K562 (cell line): Measurements from ENCODE around the gene FAM120B. TPM values are rescaled to one million over a fixed set of nuclear protein-coding genes. Genes with fewer than 3 reads are reported as not detected.

ENCODE experiments used
- CREB3 ChIP-seq: fragments of 450-650 bp; conservative IDR thresholded peaks from 2 replicates; pipeline ENCODE4 v1.6.1; 2016; ENCODE audit warnings: missing genetic modification characterization, low read depth, mild to moderate bottlenecking, missing compliant biosample characterization, moderate library complexity
- HMG20B ChIP-seq: fragments of 250-450 bp; sonication (Bioruptor Pico); IDR thresholded peaks from 2 replicates; pipeline ENCODE4 v1.5.0; 2021; ENCODE audit warnings: mild to moderate bottlenecking
- LCOR ChIP-seq: sonication (generic); formaldehyde crosslinking; IDR thresholded peaks from 2 replicates; pipeline ENCODE4 v1.8.0; 2022; ENCODE audit warnings: mild to moderate bottlenecking, missing genetic modification reagents
- RNF219 ChIP-seq: fragments of 250-450 bp; sonication (Bioruptor Pico); IDR thresholded peaks from 2 replicates; pipeline ENCODE4 v1.5.0; 2022; ENCODE audit warnings: mild to moderate bottlenecking
- STAT6 ChIP-seq: sonication (generic); formaldehyde crosslinking; IDR thresholded peaks from 2 replicates; pipeline ENCODE4 v1.8.1; 2023; ENCODE audit warnings: mild to moderate bottlenecking, missing genetic modification reagents
- ZBTB9 ChIP-seq: fragments of 450-650 bp; formaldehyde crosslinking; IDR thresholded peaks from 2 replicates; pipeline ENCODE4 v1.4.0; 2020; ENCODE audit warnings: mild to moderate bottlenecking, moderate library complexity
- ZNF282 ChIP-seq: sonication (generic); formaldehyde crosslinking; IDR thresholded peaks from 2 replicates; pipeline ENCODE4 v1.8.1; 2023; ENCODE audit warnings: missing genetic modification reagents
- polyA plus RNA-seq, 8 experiments: library from polyadenylated mRNA; depleted of rRNA in 4 of 8; stranded (reverse) in 5 of 8; unstranded in 3 of 8; fragments of >200 nt; fragmentation: Nextera tagmentation in 2 of 8; fragmentation: Illumina TruSeq in 1 of 8; extraction: Ambion mirVana in 2 of 8; extraction: Trizol in 1 of 8; gene quantifications; 2 replicates each; pipeline versions ENCODE4 v1.2.1 to v1.2.3, GENCODE V29; 2011 to 2014; ENCODE audit warnings: inconsistent platforms in 1 of 8, missing spikeins in 1 of 8
- total RNA-seq, 7 experiments: library from RNA; depleted of rRNA in 6 of 7; stranded (reverse); fragments of >200 nt in 6 of 7; fragmentation: Illumina TruSeq in 2 of 7; extraction: Trizol in 2 of 7; gene quantifications; 2 replicates each; pipeline versions ENCODE4 v1.2.1 to v1.2.3, GENCODE V29; 2011 to 2021; ENCODE audit warnings: low replicate concordance in 1 of 7

Gene FAM120B
- total and polyA plus RNA-seq, 9 of the 15 experiments (the other 6 are each of a cell fraction or from before 2014, with no cell fraction given), result 3.5 to 22.6 (median 14.7) TPM

- TF ChIP-seq CREB3 (no peak), ZNF282 (CRISPR knock-in tag) (no peak), STAT6 (no peak), ZBTB9 (no peak), LCOR (no peak), HMG20B (CRISPR knock-in tag) (no peak), RNF219 (CRISPR knock-in tag) (no peak)
Measured at GRCh38 chr6:170279977-170280688, 26.4 kb upstream of the FAM120B start (continued).
